HCT116 (cell line): Measurements from ENCODE around the gene C19orf38. TPM values are rescaled to one million over a fixed set of nuclear protein-coding genes. Genes with fewer than 3 reads are reported as not detected.
A peak's percentile ranks its signal among the peaks of the same experiment; 100 is the strongest.

Experiments used
- ATAC-seq: fragments of 200-7000 bp; cut with Tn5 transposase; 2 replicates; pipeline ENCODE4 v1.9.1; 2020; ENCODE audit warnings: mild to moderate bottlenecking, moderate library complexity
- BruUV-seq: library from RNA; stranded (reverse); fragments of 400-500 nt; replicated peaks from 2 replicates; lab custom pipeline; 2021; lab: Mats Ljungman, UMichigan
- CTCF ChIA-PET: fragments of 300-600 bp; sonication (Branson Sonifier 250); formaldehyde crosslinking; loops from one replicate; lab custom pipeline; 2021; ENCODE audit warnings: antibody characterized with exemption; lab: Charles Lee
- POLR2A ChIA-PET: fragments of 300-600, 350-600 bp; sonication (Branson Sonifier 250); formaldehyde crosslinking; loops from one replicate; lab custom pipeline; 2021; ENCODE audit warnings: antibody characterized with exemption; lab: Charles Lee
- RAD21 ChIA-PET, 2 experiments: fragments of 300-600 bp; sonication (Branson Sonifier 250); formaldehyde crosslinking; loops; one replicate each; lab custom pipeline; 2023; ENCODE audit warnings: low total read pairs in 2 of 2; ENCODE audit not compliant: uncharacterized antibody in 2 of 2, unreplicated experiment in 2 of 2, low non-redundant PET in 1 of 2; lab: Charles Lee
- DNase-seq: peaks from one replicate; pipeline ENCODE4 v3.0.0-alpha.2; 2010; ENCODE audit warnings: low read depth, low spot score
- H2AFZ ChIP-seq: fragments of 200-600 bp; shearing (Covaris generic), sonication (generic); 2 replicates; pipeline ENCODE4 v1.6.1; 2017; ENCODE audit warnings: low read depth, mixed run types, mixed read lengths, antibody characterized with exemption, low read length; ENCODE audit not compliant: poor library complexity, severe bottlenecking
- H3K27ac ChIP-seq: 2 replicates; pipeline ENCODE4 v1.5.1; 2012; ENCODE audit warnings: low read depth, low read length
- H3K27me3 ChIP-seq: fragments of 200-600 bp; sonication (generic); 2 replicates; pipeline ENCODE4 v1.6.1; 2016; ENCODE audit warnings: mixed run types, low read length, mixed read lengths; ENCODE audit not compliant: insufficient read depth
- H3K36me3 ChIP-seq, 2 experiments: fragments of 200-500 bp in 1 of 2; fragments of 200-600 bp in 1 of 2; sonication (Bioruptor generic) in 1 of 2; sonication (generic) in 1 of 2; 2 replicates each; pipeline versions ENCODE4 v1.5.1 to v1.6.1; 2014 to 2016; ENCODE audit warnings: low read length in 2 of 2, inconsistent platforms in 1 of 2, mixed read lengths in 1 of 2, mixed run types in 1 of 2; ENCODE audit not compliant: insufficient read depth in 2 of 2, control insufficient read depth in 1 of 2
- H3K4me1 ChIP-seq, 2 experiments: fragments of 200-600 bp in 1 of 2; sonication (generic) in 1 of 2; 2 replicates each; pipeline versions ENCODE4 v1.5.1 to v1.6.1; 2012 to 2017; ENCODE audit warnings: low read length in 2 of 2, inconsistent platforms in 1 of 2, mild to moderate bottlenecking in 1 of 2, mixed read lengths in 1 of 2, mixed run types in 1 of 2, moderate library complexity in 1 of 2; ENCODE audit not compliant: insufficient read depth in 2 of 2, control insufficient read depth in 1 of 2
- H3K4me2 ChIP-seq: fragments of 200-600 bp; sonication (generic); 2 replicates; pipeline ENCODE4 v1.6.1; 2017; ENCODE audit warnings: mixed run types, low read length, mixed read lengths
- H3K4me3 ChIP-seq, 2 experiments: fragments of 200-600 bp in 1 of 2; sonication (generic) in 1 of 2; replicated peaks in 1 of 2; 2 replicates each; pipeline ENCODE4 v1.5.1; 2011 to 2016; ENCODE audit warnings: low read length in 2 of 2, control low read depth in 1 of 2, low read depth in 1 of 2, mild to moderate bottlenecking in 1 of 2, mixed read lengths in 1 of 2, mixed run types in 1 of 2
- H3K79me2 ChIP-seq: fragments of 200-600 bp; sonication (generic); 2 replicates; pipeline ENCODE4 v1.6.1; 2017; ENCODE audit warnings: mild to moderate bottlenecking, mixed run types, low read length, moderate library complexity, mixed read lengths; ENCODE audit not compliant: insufficient read depth
- H3K9ac ChIP-seq: fragments of 200-600 bp; sonication (generic); 2 replicates; pipeline ENCODE4 v1.6.1; 2016; ENCODE audit warnings: low read length, mixed read lengths
- H3K9me2 ChIP-seq: fragments of 200-600 bp; sonication (generic), shearing (Covaris generic); 2 replicates; pipeline ENCODE4 v1.6.1; 2017; ENCODE audit warnings: mixed run types, mild to moderate bottlenecking, moderate library complexity; ENCODE audit not compliant: insufficient read depth
- H3K9me3 ChIP-seq, 2 experiments: fragments of 200-500 bp in 1 of 2; fragments of 200-600 bp in 1 of 2; sonication (Bioruptor generic) in 1 of 2; sonication (generic) in 1 of 2; 2 replicates each; pipeline ENCODE4 v1.6.1; 2014 to 2017; ENCODE audit warnings: low read length in 2 of 2, mixed read lengths in 2 of 2, inconsistent platforms in 1 of 2, low read depth in 1 of 2, mild to moderate bottlenecking in 1 of 2, mixed run types in 1 of 2, moderate library complexity in 1 of 2; ENCODE audit not compliant: control insufficient read depth in 1 of 2, insufficient read depth in 1 of 2
- H4K20me1 ChIP-seq: fragments of 200-600 bp; sonication (generic), shearing (Covaris generic); 2 replicates; pipeline ENCODE4 v1.6.1; 2017; ENCODE audit warnings: mixed run types, mild to moderate bottlenecking, moderate library complexity; ENCODE audit not compliant: insufficient read depth
- CBX3 ChIP-seq: IDR thresholded peaks from 2 replicates; pipeline ENCODE4 v1.6.1; 2012; ENCODE audit warnings: low read depth
- CEBPB ChIP-seq: IDR thresholded peaks from 2 replicates; pipeline ENCODE4 v1.6.1; 2012; ENCODE audit warnings: low read depth
- EZH2phosphoT487 ChIP-seq: fragments of 200-600 bp; IDR thresholded peaks from 2 replicates; pipeline ENCODE4 v1.6.1; 2018; ENCODE audit warnings: antibody characterized with exemption, borderline replicate concordance
- FOSL1 ChIP-seq: IDR thresholded peaks from 2 replicates; pipeline ENCODE4 v1.6.1; 2012; ENCODE audit warnings: low read depth
- JUND ChIP-seq: IDR thresholded peaks from 2 replicates; pipeline ENCODE4 v1.6.1; 2012
- POLR2A ChIP-seq: IDR thresholded peaks from 2 replicates; pipeline ENCODE4 v1.7.0; 2011; ENCODE audit warnings: borderline replicate concordance; ENCODE audit not compliant: insufficient read depth, insufficient read length; ENCODE audit errors: extremely low read depth
- SIN3A ChIP-seq: IDR thresholded peaks from 2 replicates; pipeline ENCODE4 v1.6.1; 2012; ENCODE audit warnings: low read depth
- SP1 ChIP-seq: IDR thresholded peaks from 2 replicates; pipeline ENCODE4 v1.6.1; 2012; ENCODE audit warnings: low read depth
- SRF ChIP-seq: IDR thresholded peaks from 2 replicates; pipeline ENCODE4 v1.6.1; 2012; ENCODE audit warnings: low read depth
- YY1 ChIP-seq: IDR thresholded peaks from 2 replicates; pipeline ENCODE4 v1.6.1; 2011; ENCODE audit warnings: low read length, low read depth, moderate library complexity, mild to moderate bottlenecking; ENCODE audit not compliant: insufficient replicate concordance; ENCODE audit errors: extremely low read depth
- intact Hi-C: fragments of 100-400 bp; cut with micrococcal nuclease; formaldehyde crosslinking; loops from 2 replicates; pipeline ENCODE4 v1.10.0; 2022
- total RNA-seq: library from RNA; stranded (reverse); gene quantifications from one replicate; pipeline ENCODE4 v1.2.1, GENCODE V29; 2021; ENCODE audit not compliant: unreplicated experiment
- TF ChIP-seq, protein P1 (sequence below): IDR thresholded peaks from 2 replicates; pipeline ENCODE4 v1.6.1; 2012; ENCODE audit warnings: low read depth
- TF ChIP-seq, protein P2 (sequence below): IDR thresholded peaks from 2 replicates; pipeline ENCODE4 v1.6.1; 2012

Gene C19orf38
- total RNA-seq, 1 experiment from 2014 or later, result 0.74 TPM

DNA sequence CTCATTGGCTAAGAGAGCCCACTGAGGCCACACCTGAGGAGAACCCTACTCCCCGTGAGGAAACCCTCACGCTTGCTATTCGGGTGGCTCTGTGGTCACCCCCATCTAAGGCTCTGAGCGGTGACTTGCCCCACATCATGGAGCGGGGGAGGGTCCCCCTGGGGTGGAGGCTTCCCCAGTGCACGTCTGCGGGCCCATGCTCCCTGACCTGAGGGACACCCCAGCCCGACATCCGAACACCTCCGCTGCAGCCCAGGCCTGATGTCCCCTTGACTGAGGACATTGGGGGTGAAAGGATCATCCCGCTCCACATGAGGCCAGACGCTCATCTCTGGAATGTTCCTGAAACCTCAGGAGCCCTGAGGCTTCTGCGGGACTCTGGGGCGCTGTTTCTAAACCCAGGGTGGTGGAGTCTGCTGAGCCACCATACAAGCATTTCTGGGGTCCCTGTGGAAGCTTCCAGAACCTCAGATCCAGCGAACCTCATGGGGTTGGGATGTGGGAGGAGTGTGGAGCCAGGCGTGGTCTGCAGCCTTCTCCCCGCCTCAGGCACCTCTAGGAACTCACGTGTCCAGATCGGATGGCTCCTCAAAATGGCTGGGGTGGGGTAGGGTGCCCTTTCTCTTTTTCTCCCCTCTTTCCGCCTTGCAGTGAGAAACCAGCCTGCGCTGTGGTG lies 32.1 kb upstream of the C19orf38 start:
- CTCF ChIA-PET, result no interaction called here
- no peak for ATAC-seq
- no peak overlapping the region for H2AFZ ChIP-seq
- no peaks in the 10 kb centered on the region for H3K9me2 ChIP-seq
- no peaks in the 10 kb centered on the region for H3K27me3 ChIP-seq
- H3K4me3 ChIP-seq, result no peak overlapping the region
- peaks cover 0 to 6% of the 10 kb centered on the region in 2 experiments; a peak in 3 of 4 replicates for H3K36me3 ChIP-seq
- H4K20me1 ChIP-seq, result no peaks in the 10 kb centered on the region
- H3K9me3 ChIP-seq, result no peaks in the 10 kb centered on the region
- H3K4me1 ChIP-seq, result peaks cover 11 to 22% of the 10 kb centered on the region in 2 experiments
- no peaks in the 10 kb centered on the region for H3K79me2 ChIP-seq
- TF ChIP-seq CEBPB, result no peak
- TF ChIP-seq POLR2A, result no peak
- TF ChIP-seq, protein P1, sequence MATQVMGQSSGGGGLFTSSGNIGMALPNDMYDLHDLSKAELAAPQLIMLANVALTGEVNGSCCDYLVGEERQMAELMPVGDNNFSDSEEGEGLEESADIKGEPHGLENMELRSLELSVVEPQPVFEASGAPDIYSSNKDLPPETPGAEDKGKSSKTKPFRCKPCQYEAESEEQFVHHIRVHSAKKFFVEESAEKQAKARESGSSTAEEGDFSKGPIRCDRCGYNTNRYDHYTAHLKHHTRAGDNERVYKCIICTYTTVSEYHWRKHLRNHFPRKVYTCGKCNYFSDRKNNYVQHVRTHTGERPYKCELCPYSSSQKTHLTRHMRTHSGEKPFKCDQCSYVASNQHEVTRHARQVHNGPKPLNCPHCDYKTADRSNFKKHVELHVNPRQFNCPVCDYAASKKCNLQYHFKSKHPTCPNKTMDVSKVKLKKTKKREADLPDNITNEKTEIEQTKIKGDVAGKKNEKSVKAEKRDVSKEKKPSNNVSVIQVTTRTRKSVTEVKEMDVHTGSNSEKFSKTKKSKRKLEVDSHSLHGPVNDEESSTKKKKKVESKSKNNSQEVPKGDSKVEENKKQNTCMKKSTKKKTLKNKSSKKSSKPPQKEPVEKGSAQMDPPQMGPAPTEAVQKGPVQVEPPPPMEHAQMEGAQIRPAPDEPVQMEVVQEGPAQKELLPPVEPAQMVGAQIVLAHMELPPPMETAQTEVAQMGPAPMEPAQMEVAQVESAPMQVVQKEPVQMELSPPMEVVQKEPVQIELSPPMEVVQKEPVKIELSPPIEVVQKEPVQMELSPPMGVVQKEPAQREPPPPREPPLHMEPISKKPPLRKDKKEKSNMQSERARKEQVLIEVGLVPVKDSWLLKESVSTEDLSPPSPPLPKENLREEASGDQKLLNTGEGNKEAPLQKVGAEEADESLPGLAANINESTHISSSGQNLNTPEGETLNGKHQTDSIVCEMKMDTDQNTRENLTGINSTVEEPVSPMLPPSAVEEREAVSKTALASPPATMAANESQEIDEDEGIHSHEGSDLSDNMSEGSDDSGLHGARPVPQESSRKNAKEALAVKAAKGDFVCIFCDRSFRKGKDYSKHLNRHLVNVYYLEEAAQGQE, result no peak
- no peak for TF ChIP-seq JUND
- no peak for TF ChIP-seq CBX3
- no peak for TF ChIP-seq YY1
- TF ChIP-seq SRF, result no peak
- no peak for TF ChIP-seq EZH2phosphoT487
- no peak for TF ChIP-seq SIN3A
- TF ChIP-seq, protein P2, sequence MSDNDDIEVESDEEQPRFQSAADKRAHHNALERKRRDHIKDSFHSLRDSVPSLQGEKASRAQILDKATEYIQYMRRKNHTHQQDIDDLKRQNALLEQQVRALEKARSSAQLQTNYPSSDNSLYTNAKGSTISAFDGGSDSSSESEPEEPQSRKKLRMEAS, result no peak
- TF ChIP-seq FOSL1, result no peak
- no peak for TF ChIP-seq SP1
- TF ChIP-seq, all 23 proteins: peak for 0
- intact Hi-C loops, result no loop called here
- H3K9ac ChIP-seq, result no peak overlapping the region
- ChIA-PET RAD21 (no interaction called here), POLR2A (no interaction called here)
- DNase-seq, result no peak
- no peak overlapping the region for H3K4me2 ChIP-seq
- BruUV-seq, result no TSS peak
- H3K27ac ChIP-seq, result 0 out of 2 replicates have a peak overlapping the region, but pooled peaks have one; percentile 6
